ENCODE results near the gene LEPROT.
"Not testable (repeated sequence)": the region's sequence is repeated elsewhere in the genome, so short reads cannot be mapped to it uniquely, and the experiment has no call there.

LEPROT gene

DNA sequence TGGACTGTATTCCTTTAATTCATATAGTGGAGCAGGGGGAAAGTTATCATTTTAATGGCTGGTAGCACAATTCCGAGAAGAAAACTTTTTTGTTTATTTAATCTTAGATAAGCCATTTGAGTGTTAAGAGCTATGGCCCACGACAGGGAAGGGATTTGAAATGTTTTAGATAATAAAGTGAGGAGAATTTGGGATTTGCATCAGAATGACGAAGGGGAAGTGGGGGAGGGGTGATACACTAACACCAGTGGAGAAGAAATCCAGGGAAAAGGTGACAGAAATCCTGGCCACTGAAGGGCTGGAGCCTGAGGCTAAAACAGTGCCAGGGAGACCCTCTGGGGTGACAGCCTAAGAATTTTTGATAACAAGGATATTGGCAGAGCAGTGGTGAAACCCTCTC lies 21.0 kb downstream of the LEPROT start:
- DNase-seq: no peak

- DNase-seq: no peak
Observed at GRCh38 chr1:65442442-65442841, 22.0 kb downstream of the LEPROT start.

DNA sequence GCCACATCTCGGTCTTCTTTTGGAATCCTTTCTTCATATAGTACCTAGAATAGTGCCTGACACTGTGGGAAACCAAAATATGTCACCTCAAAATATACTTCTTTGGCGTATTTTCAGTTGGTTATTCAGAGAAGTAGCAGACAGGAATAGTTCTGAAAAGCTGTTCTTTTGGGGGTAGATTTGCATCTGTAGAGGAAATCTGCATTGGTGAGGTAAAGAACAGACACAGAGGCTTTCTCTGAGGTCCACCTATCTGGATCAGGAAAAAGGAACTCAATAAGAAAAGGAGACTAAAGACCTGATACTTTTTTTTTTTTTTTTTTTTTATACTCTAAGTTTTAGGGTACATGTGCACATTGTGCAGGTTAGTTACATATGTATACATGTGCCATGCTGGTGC lies 23.2 kb downstream of the LEPROT start:
- no peak for DNase-seq

DNA sequence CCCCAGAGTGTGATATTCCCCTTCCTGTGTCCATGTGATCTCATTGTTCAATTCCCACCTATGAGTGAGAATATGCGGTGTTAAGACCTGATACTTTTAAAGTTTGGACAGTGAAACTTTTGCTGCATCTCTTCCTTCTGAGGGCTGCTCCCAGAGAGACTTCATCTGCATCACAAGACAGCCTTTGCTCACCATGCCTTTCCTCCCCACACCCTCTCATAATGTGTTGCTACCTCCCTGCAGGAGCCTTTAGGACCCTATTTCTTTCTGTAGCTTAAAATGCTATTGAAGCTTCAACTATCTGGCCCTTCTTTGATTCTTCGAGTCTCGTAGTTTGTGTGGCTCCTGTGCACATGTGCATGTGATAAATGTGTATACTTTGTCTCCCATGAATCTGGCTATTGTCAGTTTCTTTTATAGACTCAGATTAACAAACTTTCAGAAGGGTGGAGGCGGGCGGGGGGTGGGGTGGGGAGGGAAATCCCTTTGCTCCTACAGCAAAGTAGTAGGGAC lies 23.7 kb downstream of the LEPROT start:
- DNase-seq: no peak

GRCh38 chr1:65445837-65446236 lies 25.4 kb downstream of the LEPROT start:
- no peak for DNase-seq

- DNase-seq: no peak
Observed at GRCh38 chr1:65449214-65449823, 28.9 kb downstream of the LEPROT start.

- DNase-seq: not testable (repeated sequence)
Observed at GRCh38 chr1:65455678-65456077, 35.2 kb downstream of the LEPROT start.

GRCh38 chr1:65456481-65456880 lies 36.0 kb downstream of the LEPROT start:
- DNase-seq: no peak

DNA sequence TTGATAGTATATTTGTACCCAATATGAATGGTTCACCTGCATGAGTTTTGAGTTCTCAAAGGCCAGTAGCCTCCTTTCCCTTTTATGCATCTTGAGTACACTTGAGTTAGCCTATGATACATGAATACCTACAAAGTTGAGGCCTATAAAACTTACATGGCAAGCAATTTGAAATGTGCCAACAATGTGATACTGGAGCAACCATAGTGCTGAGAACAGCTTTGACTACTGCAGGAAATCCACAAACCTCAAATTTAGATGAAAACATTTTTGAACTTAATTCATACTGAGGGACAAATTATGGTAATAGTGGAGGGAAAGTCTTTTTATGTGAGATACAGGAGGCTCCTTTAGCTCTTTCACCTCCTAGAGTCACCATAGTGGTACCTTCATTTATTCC lies 37.4 kb downstream of the LEPROT start:
- no peak for DNase-seq

DNA sequence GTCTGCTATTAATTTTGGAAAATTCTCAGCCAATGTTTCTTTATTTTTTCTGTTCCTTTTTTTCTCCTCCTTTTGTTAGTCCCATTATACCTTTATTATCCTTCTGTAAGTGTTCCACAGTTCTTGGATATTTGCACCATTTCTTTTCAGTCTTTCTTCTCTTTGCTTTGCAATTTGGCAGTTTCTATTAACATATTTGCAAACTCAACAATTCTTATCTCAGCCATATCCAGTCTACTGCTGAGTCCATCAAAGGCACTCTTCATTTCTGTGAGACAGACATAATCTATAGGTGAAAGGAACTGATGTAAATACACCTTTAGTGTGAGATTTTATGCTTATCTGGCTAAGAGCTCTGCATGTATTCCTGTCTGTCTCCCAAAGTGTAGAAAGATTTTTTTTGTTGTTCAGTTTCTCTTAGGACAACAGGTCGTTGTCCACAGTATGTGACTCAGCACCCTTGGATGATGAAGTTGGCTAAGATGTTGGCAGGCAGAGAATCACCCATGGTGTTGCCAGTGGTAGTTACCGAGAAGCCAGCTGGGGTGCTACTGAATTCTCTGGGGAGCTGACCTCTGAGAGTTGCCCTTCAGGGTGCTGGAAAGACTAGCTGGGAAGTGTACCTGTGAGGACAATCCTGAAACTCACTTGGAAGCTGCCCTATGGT lies 38.4 kb downstream of the LEPROT start:
- DNase-seq: no peak

- peak; percentile 31 for DNase-seq
Observed at GRCh38 chr1:65459397-65459768, 38.9 kb downstream of the LEPROT start.

- DNase-seq: not testable (repeated sequence)
Observed at GRCh38 chr1:65465837-65466236, 45.4 kb downstream of the LEPROT start.

- DNase-seq: no peak
Observed at GRCh38 chr1:65467536-65467935, 47.1 kb downstream of the LEPROT start.

DNA sequence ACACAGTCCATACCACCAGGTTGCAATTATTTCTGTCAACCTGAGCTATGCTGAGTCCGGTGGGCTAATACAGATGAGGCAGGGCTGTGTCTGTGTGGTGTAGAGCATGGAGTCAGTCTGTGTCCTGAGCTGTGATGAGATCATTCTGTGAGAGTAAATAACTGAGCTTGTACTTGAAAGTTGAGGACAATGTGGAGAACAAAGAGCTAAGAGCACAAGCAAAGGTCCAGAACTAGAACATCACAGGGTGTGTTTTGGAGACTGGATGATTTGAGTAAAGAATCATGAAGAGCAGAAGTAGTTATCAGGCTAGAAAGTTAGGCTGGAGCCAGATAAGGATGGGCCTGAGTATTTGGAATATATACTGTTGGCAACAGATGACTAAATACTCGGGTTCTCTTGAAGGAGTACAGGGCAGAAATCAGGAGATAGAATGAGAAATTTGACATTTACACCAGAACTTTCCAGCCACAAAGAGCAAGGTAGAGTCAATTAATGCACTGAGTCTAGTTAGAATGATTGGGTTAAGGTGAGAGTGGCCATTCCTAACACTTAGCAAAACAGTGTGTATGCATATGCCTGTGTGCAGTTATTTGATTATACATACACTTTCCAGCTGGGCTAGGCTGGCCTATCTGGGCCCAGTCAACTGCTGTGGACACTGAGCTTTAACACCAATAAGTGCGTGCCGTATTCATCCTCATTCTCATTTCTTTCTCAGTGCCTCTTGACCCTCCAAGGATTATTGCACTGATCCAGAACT lies 48.8 kb downstream of the LEPROT start:
- DNase-seq: no peak

- no peak for DNase-seq
Observed at GRCh38 chr1:65469889-65470340, 49.4 kb downstream of the LEPROT start.

DNA sequence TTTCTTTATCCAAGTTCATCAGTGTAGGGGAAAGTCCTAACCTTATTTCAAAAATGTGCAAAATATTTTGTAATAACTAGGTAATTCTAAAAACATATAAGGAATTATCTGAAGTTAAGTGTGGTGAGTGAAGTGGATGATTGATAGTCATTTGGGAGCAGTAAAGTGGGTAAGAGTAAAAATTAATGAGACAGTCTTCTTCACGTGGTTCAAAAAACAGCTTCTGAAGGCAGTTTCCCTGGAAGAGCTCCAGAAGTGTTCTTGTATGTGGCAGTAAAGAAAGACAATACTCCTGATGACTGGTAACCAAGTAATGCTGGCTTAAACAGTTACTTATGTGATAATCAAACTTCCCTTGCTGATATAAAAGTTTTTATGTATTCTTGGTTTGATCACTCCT lies 50.3 kb downstream of the LEPROT start:
- no peak for DNase-seq

- no peak for DNase-seq
Observed at GRCh38 chr1:65471213-65471833, 50.9 kb downstream of the LEPROT start.

- peak; percentile 81 for DNase-seq
Observed at GRCh38 chr1:65471861-65472332, 51.4 kb downstream of the LEPROT start.

GRCh38 chr1:65476327-65476726 lies 55.9 kb downstream of the LEPROT start:
- DNase-seq: no peak

- DNase-seq: no peak
Observed at GRCh38 chr1:65477414-65478378, 57.2 kb downstream of the LEPROT start.

- DNase-seq: no peak
Observed at GRCh38 chr1:65478379-65479026, 58.0 kb downstream of the LEPROT start.

Data from NCI-H1694 treated with DMSO at 0.1 percent for 48 hours (cell line).